Smooth muscle cell of the umbilical artery (primary cell): Measurements from ENCODE around the gene CCT6A. TPM values are rescaled to one million over a fixed set of nuclear protein-coding genes. Genes with fewer than 3 reads are reported as not detected.

ENCODE experiments used
- total RNA-seq: library from RNA; depleted of rRNA; stranded (reverse); fragments of >200 nt; gene quantifications from 2 replicates; pipeline ENCODE4 v1.2.3, GENCODE V29; 2014

Gene CCT6A, protein sequence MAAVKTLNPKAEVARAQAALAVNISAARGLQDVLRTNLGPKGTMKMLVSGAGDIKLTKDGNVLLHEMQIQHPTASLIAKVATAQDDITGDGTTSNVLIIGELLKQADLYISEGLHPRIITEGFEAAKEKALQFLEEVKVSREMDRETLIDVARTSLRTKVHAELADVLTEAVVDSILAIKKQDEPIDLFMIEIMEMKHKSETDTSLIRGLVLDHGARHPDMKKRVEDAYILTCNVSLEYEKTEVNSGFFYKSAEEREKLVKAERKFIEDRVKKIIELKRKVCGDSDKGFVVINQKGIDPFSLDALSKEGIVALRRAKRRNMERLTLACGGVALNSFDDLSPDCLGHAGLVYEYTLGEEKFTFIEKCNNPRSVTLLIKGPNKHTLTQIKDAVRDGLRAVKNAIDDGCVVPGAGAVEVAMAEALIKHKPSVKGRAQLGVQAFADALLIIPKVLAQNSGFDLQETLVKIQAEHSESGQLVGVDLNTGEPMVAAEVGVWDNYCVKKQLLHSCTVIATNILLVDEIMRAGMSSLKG
- 196 and 215 TPM in 2 replicates for total RNA-seq

DNA sequence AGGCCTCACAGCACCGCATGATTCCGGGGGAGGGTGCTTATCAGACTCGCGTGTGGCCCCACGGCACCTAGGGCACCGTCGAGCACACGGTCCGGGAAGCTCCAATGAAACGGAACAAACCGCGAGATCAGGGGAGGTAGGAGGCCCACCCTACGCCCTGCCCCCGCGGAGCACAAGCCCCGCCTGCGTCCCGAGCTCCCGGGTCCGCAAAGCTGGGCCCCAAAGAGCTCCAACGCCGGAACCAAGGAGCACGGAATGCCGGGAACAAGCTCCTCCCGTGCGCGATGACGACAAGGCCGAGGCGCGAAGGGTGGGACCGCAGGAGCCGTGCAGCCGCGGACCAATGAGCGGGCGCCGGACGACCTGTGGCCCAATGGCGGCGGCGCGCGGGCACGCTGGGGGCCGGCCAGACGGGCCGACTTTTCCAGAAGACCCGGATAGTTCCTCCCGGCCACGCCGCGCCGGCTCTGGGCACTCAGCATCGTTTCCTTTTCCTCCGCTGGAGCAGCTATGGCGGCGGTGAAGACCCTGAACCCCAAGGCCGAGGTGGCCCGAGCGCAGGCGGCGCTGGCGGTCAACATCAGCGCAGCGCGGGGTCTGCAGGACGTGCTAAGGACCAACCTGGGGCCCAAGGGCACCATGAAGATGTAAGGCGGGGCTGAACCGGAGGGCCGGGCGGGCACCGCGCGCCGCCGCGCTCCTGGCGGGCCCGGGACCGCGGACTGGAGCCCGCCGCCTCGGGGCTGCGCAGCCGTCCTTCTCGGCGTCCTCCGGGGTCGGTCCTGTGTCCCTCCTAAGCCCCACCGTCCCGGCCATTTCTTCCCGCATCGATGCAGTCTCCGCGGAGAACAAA lies at the start of gene CCT6A, which contains the start of gene PSPH:
Gene CCT6A (plus strand): TSS at position 427 of the 853 bp plus-strand sequence. CDS start 84 bp downstream, at position 511.
Gene PSPH (minus strand): TSS at position 106 of the 853 bp plus-strand sequence. CDS start 30,232 bp downstream, outside the sequence.

DNA sequence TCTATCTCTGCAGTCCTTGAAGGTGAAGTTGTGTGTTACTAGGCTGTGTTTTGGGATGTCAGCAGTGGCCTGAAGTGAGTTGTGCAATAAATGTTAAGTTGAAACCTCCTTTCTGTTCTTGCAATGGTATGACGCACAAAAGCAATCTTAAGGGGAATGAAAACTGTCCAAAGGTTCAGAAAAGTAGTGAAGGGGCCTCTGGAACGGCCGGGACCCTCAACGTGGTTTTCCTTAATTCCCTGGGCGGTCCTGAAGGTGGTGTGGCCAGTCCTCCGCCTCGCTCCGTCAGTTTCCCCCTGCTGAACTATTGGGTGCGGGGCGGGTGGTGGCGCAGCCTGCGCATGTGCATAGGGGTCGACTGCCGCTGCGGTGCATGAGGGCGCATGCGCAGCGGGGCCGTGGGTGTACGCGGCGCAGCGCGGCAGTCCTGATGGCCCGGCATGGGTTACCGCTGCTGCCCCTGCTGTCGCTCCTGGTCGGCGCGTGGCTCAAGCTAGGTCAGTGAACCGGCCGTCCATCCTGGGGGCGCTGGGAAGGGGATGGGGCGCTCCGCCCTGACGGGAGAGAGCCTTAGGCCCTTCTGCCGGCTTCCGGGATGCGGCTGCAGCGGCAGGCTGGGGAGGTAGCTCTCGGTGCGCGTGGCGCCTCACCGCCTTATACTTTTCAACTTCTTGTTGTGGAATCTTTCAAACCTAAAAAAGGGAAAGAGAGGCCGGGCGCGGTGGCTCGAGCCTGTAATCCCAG lies 12.5 kb downstream of the CCT6A start, which contains the start of gene SUMF2:
Gene SUMF2 (plus strand): TSS at position 405 of the 744 bp plus-strand sequence. CDS start 26 bp downstream, at position 431.

DNA sequence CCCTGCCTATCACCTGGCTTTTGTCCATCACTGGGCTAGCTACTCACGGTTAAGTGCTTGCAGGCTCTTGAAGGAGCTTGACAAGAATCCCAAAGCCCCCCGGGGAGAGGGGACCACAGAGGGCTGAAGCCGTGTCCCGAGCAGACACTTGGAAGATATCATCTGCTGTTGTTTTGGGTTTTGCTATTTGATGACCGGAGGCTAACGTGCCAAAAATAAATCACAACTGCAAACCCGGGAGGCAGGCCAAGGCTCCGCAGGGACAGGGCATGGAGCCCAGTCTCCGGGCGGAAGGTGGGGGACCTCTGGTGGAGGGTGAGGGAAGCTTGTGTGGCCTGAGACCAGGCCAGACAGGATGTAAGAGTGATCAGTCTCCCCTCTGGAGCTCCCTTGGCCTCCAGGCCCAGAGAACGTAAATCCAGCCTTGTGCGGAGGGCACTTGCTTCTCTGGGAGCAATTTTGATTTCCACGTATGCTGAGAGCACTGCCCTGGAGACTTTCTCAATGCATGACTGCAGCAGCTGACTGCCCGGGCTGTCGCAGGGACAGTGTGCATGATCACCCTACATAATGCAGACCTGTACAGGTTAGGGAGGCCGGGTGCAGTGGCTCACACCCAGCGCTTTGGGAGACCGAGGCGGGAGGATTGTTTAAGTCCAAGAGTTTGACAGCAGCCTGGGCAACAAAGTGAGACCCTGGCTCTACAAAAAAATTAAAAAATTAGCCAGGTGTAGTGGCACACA lies 41.4 kb downstream of the CCT6A start, which contains the start of gene PHKG1:
Gene PHKG1 (minus strand): TSS at position 164 of the 743 bp plus-strand sequence. CDS start 4,011 bp downstream, outside the sequence.

DNA sequence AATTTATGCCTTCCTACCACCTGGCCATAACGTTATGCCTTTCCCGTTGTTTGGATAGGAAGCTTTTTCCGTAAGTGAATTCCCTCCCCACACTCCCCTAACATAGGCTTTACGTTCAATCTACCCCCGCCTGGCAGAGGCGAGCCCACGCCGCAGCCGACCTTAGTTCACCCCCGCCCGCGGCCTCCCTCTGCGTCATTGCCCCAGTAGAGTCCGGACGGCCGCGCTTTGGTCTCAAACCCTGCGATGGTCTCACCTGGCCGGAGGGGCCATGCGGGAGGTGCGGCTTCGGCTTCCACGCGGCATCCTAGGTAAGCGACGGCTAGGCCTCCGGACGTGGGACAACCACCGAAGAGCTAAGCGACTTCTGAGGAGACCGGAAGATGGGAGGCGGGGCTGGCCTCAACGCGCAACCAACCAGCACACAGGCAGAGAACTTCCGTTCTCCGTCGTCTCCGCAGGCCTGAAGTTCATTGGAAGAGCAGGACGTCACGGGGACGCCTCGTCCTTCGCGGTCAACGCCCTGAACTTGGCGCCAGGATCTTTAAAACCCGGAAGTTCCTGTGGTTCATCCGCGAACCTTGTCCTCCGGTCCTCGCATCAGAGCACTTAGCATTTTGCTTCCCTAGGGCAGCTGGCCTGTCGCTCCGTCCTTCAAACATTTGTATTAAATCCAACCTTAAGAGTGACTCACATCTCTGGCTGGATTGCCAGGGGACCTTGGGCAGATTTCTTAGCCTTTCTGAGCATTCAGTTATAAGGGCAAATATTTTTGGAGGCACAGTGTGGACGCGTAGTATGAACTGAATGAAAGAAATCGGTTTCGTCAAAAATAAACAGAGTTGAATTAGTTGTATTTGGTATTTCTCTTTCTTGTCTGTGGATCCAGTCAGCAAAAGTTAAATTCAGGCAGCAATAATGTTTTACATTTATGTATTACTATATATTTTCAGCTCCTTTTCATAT lies 54.8 kb downstream of the CCT6A start, which contains the start of gene CHCHD2:
Gene CHCHD2 (minus strand): TSS at position 369 of the 966 bp plus-strand sequence. CDS start 63 bp downstream, at position 306.

Other genes starting within 250 kb of the CCT6A start
- gene SEPTIN14, start 189.0 kb upstream of the CCT6A start, total RNA-seq: not detected in 2 replicates
- 1.9 and 4.2 TPM in 2 replicates for gene ZNF713, start 164.3 kb upstream of the CCT6A start, total RNA-seq
- gene MRPS17, start 99.9 kb upstream of the CCT6A start, total RNA-seq: 6.9 and 10.7 TPM in 2 replicates
- 34.4 and 34.7 TPM in 2 replicates for gene NIPSNAP2, start 87.2 kb upstream of the CCT6A start, total RNA-seq
- 66.0 and 132 TPM in 2 replicates for gene PSPH, start 321 bp upstream of the CCT6A start, total RNA-seq
- 174 and 227 TPM in 2 replicates for gene SUMF2, start 12.5 kb downstream of the CCT6A start, total RNA-seq
- under 0.01 and 0.46 TPM in 2 replicates for gene PHKG1, start 41.2 kb downstream of the CCT6A start, total RNA-seq
- gene CHCHD2, start 54.7 kb downstream of the CCT6A start, total RNA-seq: 197 and 391 TPM in 2 replicates
- gene NUPR2, start 64.7 kb downstream of the CCT6A start, total RNA-seq: not detected in 2 replicates